HEK293 (cell line): ENCODE results near the gene NCCRP1.

ENCODE experiments used
- CTCF ChIA-PET: fragments of 350-600 bp; formaldehyde crosslinking; extraction: SDS; loops from one replicate; lab custom pipeline; 2021; ENCODE audit warnings: antibody characterized with exemption; lab: Yijun Ruan, JAX
- POLR2A ChIA-PET: fragments of 300-600 bp; formaldehyde crosslinking; extraction: SDS; loops from one replicate; lab custom pipeline; 2020; ENCODE audit warnings: antibody characterized with exemption, inconsistent platforms; lab: Yijun Ruan, JAX
- H3K27ac ChIP-seq: fragments of 200-500 bp; sonication (Bioruptor generic); 2 replicates; pipeline ENCODE4 v1.5.1; 2014; ENCODE audit warnings: low read depth, low read length, control low read depth, inconsistent platforms; ENCODE audit errors: extremely low read depth
- H3K36me3 ChIP-seq, 2 experiments: fragments of 200-500 bp in 1 of 2; sonication (Bioruptor generic) in 1 of 2; 1 replicate in 1 of 2; 2 replicates in 1 of 2; pipeline ENCODE4 v1.5.1; 2014 to 2017; ENCODE audit warnings: inconsistent platforms in 2 of 2, low read length in 2 of 2; ENCODE audit not compliant: control insufficient read depth in 2 of 2, insufficient read depth in 1 of 2
- H3K4me1 ChIP-seq: fragments of 200-500 bp; sonication (Bioruptor generic); 2 replicates; pipeline ENCODE4 v1.5.1; 2014; ENCODE audit warnings: mild to moderate bottlenecking, low read length, inconsistent platforms; ENCODE audit not compliant: control insufficient read depth, insufficient read depth
- H3K4me3 ChIP-seq: 2 replicates; pipeline ENCODE4 v1.5.1; 2011; ENCODE audit warnings: low read depth, mild to moderate bottlenecking, control low read depth, low read length, moderate library complexity
- H3K9me3 ChIP-seq: fragments of 200-500 bp; sonication (Bioruptor generic); 2 replicates; pipeline ENCODE4 v1.5.1; 2014; ENCODE audit warnings: low read depth, low read length, inconsistent platforms; ENCODE audit not compliant: control insufficient read depth, insufficient read depth
- ELK4 ChIP-seq: IDR thresholded peaks from 2 replicates; pipeline ENCODE4 v1.6.1; 2011; ENCODE audit warnings: mild to moderate bottlenecking, low read depth, low read length, borderline replicate concordance
- KLF9 ChIP-seq: fragments of 450-650 bp; formaldehyde crosslinking; IDR thresholded peaks from 2 replicates; pipeline ENCODE4 v1.5.1; 2016; ENCODE audit warnings: missing biosample characterization, missing genetic modification characterization, low read depth
- RBAK ChIP-seq: fragments of 450-650 bp; formaldehyde crosslinking; IDR thresholded peaks from 2 replicates; pipeline ENCODE4 v1.5.1; 2016; ENCODE audit warnings: missing biosample characterization, missing genetic modification characterization
- ZNF140 ChIP-seq: fragments of 450-650 bp; formaldehyde crosslinking; IDR thresholded peaks from 2 replicates; pipeline ENCODE4 v1.5.1; 2016; ENCODE audit warnings: missing biosample characterization, missing genetic modification characterization
- ZNF146 ChIP-seq: fragments of 450-650 bp; formaldehyde crosslinking; IDR thresholded peaks from 2 replicates; pipeline ENCODE4 v1.5.1; 2016; ENCODE audit warnings: missing biosample characterization, missing genetic modification characterization
- ZNF211 ChIP-seq: fragments of 450-650 bp; formaldehyde crosslinking; IDR thresholded peaks from 2 replicates; pipeline ENCODE4 v1.5.1; 2016; ENCODE audit warnings: low read depth, missing biosample characterization, missing genetic modification characterization
- ZNF449 ChIP-seq: fragments of 450-650 bp; formaldehyde crosslinking; IDR thresholded peaks from 2 replicates; pipeline ENCODE4 v1.5.1; 2017; ENCODE audit warnings: missing biosample characterization, mild to moderate bottlenecking, missing genetic modification characterization, moderate library complexity
- ZNF488 ChIP-seq: fragments of 450-650 bp; formaldehyde crosslinking; IDR thresholded peaks from 2 replicates; pipeline ENCODE4 v1.5.1; 2016; ENCODE audit warnings: missing biosample characterization, missing genetic modification characterization
- ZNF529 ChIP-seq: fragments of 450-650 bp; formaldehyde crosslinking; IDR thresholded peaks from 2 replicates; pipeline ENCODE4 v1.5.1; 2017; ENCODE audit warnings: missing genetic modification characterization, missing biosample characterization; ENCODE audit not compliant: insufficient replicate concordance
- ZNF561 ChIP-seq: fragments of 450-650 bp; IDR thresholded peaks from 2 replicates; pipeline ENCODE4 v1.5.1; 2018; ENCODE audit warnings: missing biosample characterization, missing genetic modification characterization, borderline replicate concordance
- ZNF580 ChIP-seq: fragments of 450-650 bp; formaldehyde crosslinking; IDR thresholded peaks from 2 replicates; pipeline ENCODE4 v1.5.1; 2016; ENCODE audit warnings: missing biosample characterization, missing genetic modification characterization
- ZNF692 ChIP-seq: fragments of 450-650 bp; formaldehyde crosslinking; IDR thresholded peaks from 2 replicates; pipeline ENCODE4 v1.5.1; 2016; ENCODE audit warnings: missing biosample characterization, missing genetic modification characterization
- ZNF704 ChIP-seq: fragments of 450-650 bp; formaldehyde crosslinking; IDR thresholded peaks from 2 replicates; pipeline ENCODE4 v1.5.1; 2016; ENCODE audit warnings: missing biosample characterization, missing genetic modification characterization
- ZNF837 ChIP-seq: fragments of 450-650 bp; formaldehyde crosslinking; IDR thresholded peaks from 2 replicates; pipeline ENCODE4 v1.5.1; 2016; ENCODE audit warnings: missing biosample characterization, missing genetic modification characterization
- ZXDB ChIP-seq: fragments of 450-650 bp; formaldehyde crosslinking; IDR thresholded peaks from 2 replicates; pipeline ENCODE4 v1.5.1; 2016; ENCODE audit warnings: missing biosample characterization, missing genetic modification characterization

Gene NCCRP1

GRCh38 chr19:39148939-39149529, 47.7 kb upstream of the NCCRP1 start:
- TF ChIP-seq ZNF580 (tag by site-specific recombination) (0 out of 2 replicates have a peak, but pooled peaks have one; percentile 63), ZNF529 (tag by site-specific recombination) (no peak), ZNF146 (tag by site-specific recombination) (peak; percentile 96), ZNF140 (peak; percentile 100)
- peaks cover 6 to 19% of the 10 kb centered on the region in 2 experiments; a peak in 2 of 3 replicates for H3K36me3 ChIP-seq
- POLR2A ChIA-PET = no interaction called here
- CTCF ChIA-PET = interaction anchor here (1.5 kb wide), 1 partner anchor 8 kb away, joined by 6 read pairs; no protein-coding TSS in a partner anchor
- no peak overlapping the region for H3K4me3 ChIP-seq
- H3K9me3 ChIP-seq = peaks cover 7% of the 10 kb centered on the region
- peaks cover 9% of the 10 kb centered on the region for H3K4me1 ChIP-seq
- H3K27ac ChIP-seq = no peak overlapping the region

GRCh38 chr19:39150235-39150634, 46.5 kb upstream of the NCCRP1 start:
- H3K36me3 ChIP-seq = peaks cover 6 to 20% of the 10 kb centered on the region in 2 experiments; a peak in 2 of 3 replicates
- POLR2A ChIA-PET = interaction anchor here (1.1 kb wide), 1 partner anchor 192 kb away, joined by 3 read pairs; the partner anchor contains the start of gene SAMD4B
- no peak for TF ChIP-seq ZNF449 (tag by site-specific recombination)
- TF ChIP-seq ZXDB (tag by site-specific recombination) = no peak
- no peak for TF ChIP-seq RBAK (tag by site-specific recombination)
- TF ChIP-seq ZNF561 (tag by site-specific recombination) = no peak
- TF ChIP-seq KLF9 (tag by site-specific recombination) = no peak
- no peak for TF ChIP-seq ZNF488
- no peak for TF ChIP-seq ELK4
- no peak for TF ChIP-seq ZNF692 (tag by site-specific recombination)
- TF ChIP-seq ZNF704 (tag by site-specific recombination) = no peak
- no peak for TF ChIP-seq ZNF211 (tag by site-specific recombination)
- no peak for TF ChIP-seq ZNF837 (tag by site-specific recombination)
- no peak overlapping the region for H3K27ac ChIP-seq
- peaks cover 7% of the 10 kb centered on the region for H3K9me3 ChIP-seq
- H3K4me3 ChIP-seq = no peak overlapping the region
- H3K4me1 ChIP-seq = peaks cover 10% of the 10 kb centered on the region
- CTCF ChIA-PET = interaction anchor here (0.9 to 1.5 kb wide), 4 partner anchors 9 to 99 kb away, joined by 3 to 6 read pairs (median 4); no protein-coding TSS in a partner anchor
